PC-9 (cell line): ENCODE results near the gene CMTM7. TPM values are rescaled to one million over a fixed set of nuclear protein-coding genes. Genes with fewer than 3 reads are reported as not detected.

ENCODE experiments used
- BruUV-seq: library from RNA; stranded (reverse); fragments of 400-500 nt; replicated peaks from 2 replicates; lab custom pipeline; 2021; lab: Mats Ljungman, UMichigan
- CTCF ChIA-PET: fragments of 300-600 bp; sonication (Branson Sonifier 250); formaldehyde crosslinking; loops from one replicate; lab custom pipeline; 2022; ENCODE audit warnings: antibody characterized with exemption; lab: Charles Lee
- POLR2A ChIA-PET: fragments of 300-600 bp; sonication (Branson Sonifier 250); formaldehyde crosslinking; loops from one replicate; lab custom pipeline; 2022; ENCODE audit warnings: antibody characterized with exemption; ENCODE audit not compliant: unreplicated experiment; lab: Charles Lee
- DNase-seq, 2 experiments: peaks; one replicate each; pipeline versions ENCODE4 v3.0.0 to v3.0.0-alpha.2; 2015 to 2022; ENCODE audit warnings: mixed read lengths in 1 of 2
- H2AFZ ChIP-seq: fragments of 200-600 bp; sonication (generic); 2 replicates; pipeline ENCODE4 v1.8.1; 2017; ENCODE audit warnings: antibody characterized with exemption
- H3F3A ChIP-seq: fragments of 200-600 bp; sonication (generic); 2 replicates; pipeline ENCODE4 v1.8.1; 2017; ENCODE audit warnings: antibody characterized with exemption, mild to moderate bottlenecking, low read depth; ENCODE audit not compliant: insufficient read depth
- H3K27ac ChIP-seq: fragments of 200-600 bp; sonication (generic); 2 replicates; pipeline ENCODE4 v1.6.1; 2016; ENCODE audit warnings: mixed run types
- H3K27me3 ChIP-seq: fragments of 200-600 bp; sonication (generic); 2 replicates; pipeline ENCODE4 v1.6.1; 2016; ENCODE audit warnings: low read depth, mixed run types; ENCODE audit not compliant: insufficient read depth
- H3K36me3 ChIP-seq: fragments of 200-600 bp; sonication (generic); 2 replicates; pipeline ENCODE4 v1.6.1; 2016; ENCODE audit warnings: low read depth, mixed run types
- H3K4me1 ChIP-seq: fragments of 200-600 bp; sonication (generic); replicated peaks from 2 replicates; pipeline ENCODE4 v1.6.1; 2016; ENCODE audit warnings: mixed run types; ENCODE audit not compliant: insufficient read depth
- H3K4me2 ChIP-seq: fragments of 200-600 bp; sonication (generic); 2 replicates; pipeline ENCODE4 v1.6.1; 2017; ENCODE audit warnings: mixed run types
- H3K4me3 ChIP-seq: fragments of 200-600 bp; sonication (generic); 2 replicates; pipeline ENCODE4 v1.6.1; 2016; ENCODE audit warnings: mixed run types
- H3K79me2 ChIP-seq: fragments of 200-600 bp; sonication (generic); 2 replicates; pipeline ENCODE4 v1.6.1; 2017; ENCODE audit warnings: low read depth, mixed run types
- H3K9me2 ChIP-seq: fragments of 200-600 bp; sonication (generic); 2 replicates; pipeline ENCODE4 v1.8.1; 2017; ENCODE audit warnings: mild to moderate bottlenecking; ENCODE audit not compliant: insufficient read depth
- H3K9me3 ChIP-seq: fragments of 200-600 bp; sonication (generic); 2 replicates; pipeline ENCODE4 v1.8.1; 2016; ENCODE audit warnings: low read depth; ENCODE audit not compliant: insufficient read depth
- H4K20me1 ChIP-seq: fragments of 200-600 bp; sonication (generic); 2 replicates; pipeline ENCODE4 v1.8.1; 2017; ENCODE audit not compliant: insufficient read depth
- EZH2 ChIP-seq: fragments of 200-600 bp; sonication (generic); IDR thresholded peaks from 2 replicates; pipeline ENCODE4 v1.8.0; 2017; ENCODE audit warnings: antibody characterized with exemption, low read depth
- intact Hi-C: fragments of 100-400 bp; cut with micrococcal nuclease; formaldehyde crosslinking; loops from one replicate; pipeline ENCODE4 v1.10.0; 2022; ENCODE audit not compliant: unreplicated experiment
- total RNA-seq: library from RNA; stranded (reverse); gene quantifications from 2 replicates; pipeline ENCODE4 v1.2.3, GENCODE V29; 2021
- TF ChIP-seq, protein P1 (sequence below): fragments of 200-600 bp; sonication (generic); conservative IDR thresholded peaks from 2 replicates; pipeline ENCODE4 v1.6.1; 2017; ENCODE audit warnings: mixed run types, antibody characterized with exemption, mild to moderate bottlenecking, moderate library complexity

The CMTM7 gene
- total RNA-seq, 1 experiment from 2014 or later = 37.1 TPM

DNA sequence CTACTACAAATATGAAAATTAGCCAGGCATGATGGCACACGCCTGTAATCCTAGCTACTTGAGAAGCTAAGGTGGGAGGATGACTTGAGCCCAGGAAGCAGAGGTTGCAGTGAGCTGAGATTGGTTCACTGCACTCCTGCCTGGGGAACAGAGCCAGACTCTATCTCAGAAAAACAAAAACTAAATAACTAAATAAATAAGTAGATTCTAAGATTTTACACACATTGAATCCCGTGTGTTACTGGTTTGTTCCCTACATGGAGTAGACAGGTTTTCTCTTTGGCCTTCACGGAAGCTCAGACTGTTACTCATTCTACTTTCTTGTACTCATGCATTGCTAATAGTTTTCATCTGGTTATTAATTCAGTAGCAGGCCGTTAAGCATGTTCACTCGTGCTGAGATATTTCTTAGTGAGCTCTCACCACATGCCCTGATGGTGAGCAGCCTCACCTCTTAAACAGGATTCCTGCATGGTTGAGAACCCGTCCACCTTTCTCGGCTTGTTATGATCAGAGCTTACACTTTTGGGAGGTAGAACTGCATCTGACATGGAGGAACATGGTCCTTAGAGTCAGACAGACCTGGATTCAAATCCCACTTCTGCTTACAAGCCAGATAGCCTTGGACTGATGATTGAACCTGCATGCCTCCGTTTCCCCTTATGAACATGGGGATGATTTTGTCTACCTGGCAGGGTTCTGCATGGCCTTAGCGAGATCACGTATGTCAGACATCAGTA, 49.1 kb downstream of the CMTM7 start:
- H3K79me2 ChIP-seq = peaks cover 7% of the 10 kb centered on the region; the same call in 1 of the 2 replicates
- BruUV-seq = no TSS peak
- ChIA-PET CTCF (no interaction called here), POLR2A (interaction anchor here (0.7 kb wide), 1 partner anchor 20 kb away, joined by 14 read pairs; no protein-coding TSS in a partner anchor)
- no peak overlapping the region for H3K27ac ChIP-seq
- no peaks in the 10 kb centered on the region; the same call in 1 of the 2 replicates for H3K9me3 ChIP-seq
- H4K20me1 ChIP-seq = no peaks in the 10 kb centered on the region
- no peak for DNase-seq
- H3F3A ChIP-seq = peaks cover 21% of the 10 kb centered on the region; the same call in 1 of the 2 replicates
- H3K9me2 ChIP-seq = no peaks in the 10 kb centered on the region
- intact Hi-C loops = no loop called here
- H3K27me3 ChIP-seq = no peaks in the 10 kb centered on the region
- no peak overlapping the region for H3K4me2 ChIP-seq
- peaks cover 20% of the 10 kb centered on the region for H3K4me1 ChIP-seq
- H3K4me3 ChIP-seq = no peak overlapping the region
- TF ChIP-seq, protein P1, sequence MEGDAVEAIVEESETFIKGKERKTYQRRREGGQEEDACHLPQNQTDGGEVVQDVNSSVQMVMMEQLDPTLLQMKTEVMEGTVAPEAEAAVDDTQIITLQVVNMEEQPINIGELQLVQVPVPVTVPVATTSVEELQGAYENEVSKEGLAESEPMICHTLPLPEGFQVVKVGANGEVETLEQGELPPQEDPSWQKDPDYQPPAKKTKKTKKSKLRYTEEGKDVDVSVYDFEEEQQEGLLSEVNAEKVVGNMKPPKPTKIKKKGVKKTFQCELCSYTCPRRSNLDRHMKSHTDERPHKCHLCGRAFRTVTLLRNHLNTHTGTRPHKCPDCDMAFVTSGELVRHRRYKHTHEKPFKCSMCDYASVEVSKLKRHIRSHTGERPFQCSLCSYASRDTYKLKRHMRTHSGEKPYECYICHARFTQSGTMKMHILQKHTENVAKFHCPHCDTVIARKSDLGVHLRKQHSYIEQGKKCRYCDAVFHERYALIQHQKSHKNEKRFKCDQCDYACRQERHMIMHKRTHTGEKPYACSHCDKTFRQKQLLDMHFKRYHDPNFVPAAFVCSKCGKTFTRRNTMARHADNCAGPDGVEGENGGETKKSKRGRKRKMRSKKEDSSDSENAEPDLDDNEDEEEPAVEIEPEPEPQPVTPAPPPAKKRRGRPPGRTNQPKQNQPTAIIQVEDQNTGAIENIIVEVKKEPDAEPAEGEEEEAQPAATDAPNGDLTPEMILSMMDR = no peak
- TF ChIP-seq EZH2 = no peak
- H3K36me3 ChIP-seq = no peaks in the 10 kb centered on the region
- H2AFZ ChIP-seq = no peak overlapping the region

DNA sequence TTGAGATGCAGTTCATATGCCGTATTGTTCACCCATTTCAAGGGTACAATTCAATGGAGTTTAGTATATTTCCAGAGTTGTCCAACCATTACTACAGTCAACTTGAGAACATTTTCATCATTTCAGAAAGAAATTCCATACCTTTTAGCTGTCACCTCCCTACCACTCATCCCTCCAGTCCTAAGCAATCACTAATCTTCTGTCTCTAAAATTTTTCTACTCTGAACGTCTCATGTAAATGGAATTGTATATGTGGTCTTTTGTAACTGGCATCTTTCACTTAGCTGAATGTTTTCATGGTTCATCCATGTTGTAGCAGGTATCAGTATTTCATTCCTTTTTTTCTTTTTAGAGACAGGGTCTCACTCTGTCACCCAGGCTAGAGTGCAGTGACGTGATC, 51.1 kb downstream of the CMTM7 start:
- no TSS peak for BruUV-seq
- POLR2A ChIA-PET = no interaction called here
- peaks cover 20% of the 10 kb centered on the region for H3K4me1 ChIP-seq
- H3K9me3 ChIP-seq = no peaks in the 10 kb centered on the region; the same call in 1 of the 2 replicates
- intact Hi-C loops = loop anchor here (1.0 kb wide), 1 partner anchor 20 kb away; no protein-coding TSS in a partner anchor
- no peaks in the 10 kb centered on the region for H4K20me1 ChIP-seq
- no peak overlapping the region for H2AFZ ChIP-seq
- peaks cover 17% of the 10 kb centered on the region; the same call in 1 of the 2 replicates for H3K79me2 ChIP-seq
- H3K36me3 ChIP-seq = no peaks in the 10 kb centered on the region
- CTCF ChIA-PET = no interaction called here
- no peak overlapping the region; the same call in 1 of the 2 replicates for H3K4me2 ChIP-seq
- H3K27ac ChIP-seq = peak overlapping the region; percentile 89
- DNase-seq = peak in 1 of 2 experiments; percentile 53
- no peak overlapping the region for H3K4me3 ChIP-seq
- no peaks in the 10 kb centered on the region for H3K9me2 ChIP-seq
- TF ChIP-seq, protein P1 = no peak
- no peak for TF ChIP-seq EZH2
- no peaks in the 10 kb centered on the region for H3K27me3 ChIP-seq
- H3F3A ChIP-seq = peaks cover 21% of the 10 kb centered on the region; the same call in 1 of the 2 replicates

DNA sequence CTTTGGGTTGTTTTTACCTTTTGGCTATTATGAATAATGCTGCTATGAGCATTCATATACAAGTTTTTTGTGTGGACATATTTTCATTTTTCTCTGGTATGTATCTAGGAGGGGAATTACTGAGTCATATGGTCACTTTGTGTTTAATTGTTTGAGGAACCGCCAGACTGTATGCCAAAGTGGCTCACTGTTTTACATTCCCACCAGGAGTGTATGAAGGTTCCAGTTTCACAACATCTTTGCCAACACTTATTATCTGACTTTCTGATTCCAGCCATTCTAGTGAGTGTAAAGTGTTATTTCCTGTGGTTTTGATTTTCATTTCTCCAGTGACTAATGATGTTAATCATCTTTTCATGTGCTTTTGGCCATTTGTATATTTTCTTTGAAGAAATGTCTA, 51.8 kb downstream of the CMTM7 start:
- DNase-seq = peak; percentile 26 to 86
- no peak overlapping the region for H2AFZ ChIP-seq
- H3K9me3 ChIP-seq = no peaks in the 10 kb centered on the region; the same call in 1 of the 2 replicates
- H3K27me3 ChIP-seq = no peaks in the 10 kb centered on the region
- peak overlapping the region; percentile 19; the same call in 1 of the 2 replicates for H3K4me2 ChIP-seq
- H4K20me1 ChIP-seq = no peaks in the 10 kb centered on the region
- BruUV-seq = no TSS peak
- H3K36me3 ChIP-seq = no peaks in the 10 kb centered on the region
- H3K79me2 ChIP-seq = peaks cover 17% of the 10 kb centered on the region; the same call in 1 of the 2 replicates
- ChIA-PET POLR2A (no interaction called here), CTCF (no interaction called here)
- intact Hi-C loops = loop anchor here (1.0 kb wide), 1 partner anchor 21 kb away; no protein-coding TSS in a partner anchor
- no peak overlapping the region for H3K4me3 ChIP-seq
- H3K9me2 ChIP-seq = no peaks in the 10 kb centered on the region
- H3F3A ChIP-seq = peaks cover 21% of the 10 kb centered on the region; the same call in 1 of the 2 replicates
- peak overlapping the region; percentile 89 for H3K27ac ChIP-seq
- TF ChIP-seq, protein P1 = no peak
- peaks cover 20% of the 10 kb centered on the region for H3K4me1 ChIP-seq
